ENCODE results near the gene PDE4D. TPM values are rescaled to one million over a fixed set of nuclear protein-coding genes. Genes with fewer than 3 reads are reported as not detected.
"Not testable (repeated sequence)": the region's sequence is repeated elsewhere in the genome, so short reads cannot be mapped to it uniquely, and the experiment has no call there.

PDE4D gene
- total RNA-seq, 1 experiment from 2014 or later = 2.1 TPM

GRCh38 chr5:59412428-59412827 is 481.1 kb downstream of the PDE4D start:
- Histone ChIP-seq H4K5ac (ENCODE audit: insufficient read length, low read depth, low read length) (no peak overlapping the region), H3K27me3 (ENCODE audit: insufficient read depth, low read length) (no peaks in the 10 kb centered on the region), H3K23me2 (ENCODE audit: insufficient read length, low read depth, low read length, poor library complexity, severe bottlenecking) (no peaks in the 10 kb centered on the region), H3K27ac (ENCODE audit: insufficient read length, low read depth, low read length) (no peak overlapping the region), H3K79me2 (ENCODE audit: insufficient read depth, low read length) (no peaks in the 10 kb centered on the region), H2BK15ac (ENCODE audit: low read depth, low read length) (no peak overlapping the region), H2BK20ac (ENCODE audit: low read depth, low read length, poor library complexity, severe bottlenecking) (no peak overlapping the region), H2BK12ac (ENCODE audit: insufficient read length, low read depth, low read length) (no peak overlapping the region), H3K79me1 (ENCODE audit: insufficient read depth, low read depth, low read length, poor library complexity, severe bottlenecking) (no peaks in the 10 kb centered on the region), H3K56ac (ENCODE audit: insufficient read length, low read depth, low read length) (no peak overlapping the region), H2AFZ (ENCODE audit: low read length) (no peak overlapping the region), H4K91ac (ENCODE audit: insufficient read length, low read depth, low read length) (no peak overlapping the region), H4K8ac (replicated peaks; ENCODE audit: insufficient read length, low read depth, low read length) (no peak overlapping the region), H2AK5ac (ENCODE audit: insufficient read length, low read length) (no peak overlapping the region), H3K4me2 (ENCODE audit: insufficient read depth, insufficient read length, low read length) (no peak overlapping the region), H3K23ac (ENCODE audit: insufficient read length, low read depth, low read length) (no peak overlapping the region), H2BK5ac (ENCODE audit: insufficient read length, low read length) (no peak overlapping the region), H3K18ac (ENCODE audit: insufficient read length, low read depth, low read length) (no peak overlapping the region), H3K4ac (ENCODE audit: low read depth, low read length) (no peak overlapping the region), H2BK120ac (ENCODE audit: low read depth, low read length, poor library complexity, severe bottlenecking) (no peak overlapping the region), H3K9ac (ENCODE audit: extremely low read depth, insufficient read length, low read length) (no peak overlapping the region), H3K4me1 (ENCODE audit: insufficient read depth, low read length) (no peaks in the 10 kb centered on the region), H3T11ph (ENCODE audit: low read length) (no peak overlapping the region), H3K14ac (ENCODE audit: insufficient read depth, low read length) (no peak overlapping the region), H4K20me1 (ENCODE audit: control insufficient read depth, insufficient read depth, insufficient read length) (no peaks in the 10 kb centered on the region), H3K9me3 (ENCODE audit: control insufficient read depth, low read depth, low read length) (peaks cover 12% of the 10 kb centered on the region)
- Mint-ChIP-seq H3K27ac (no peak overlapping the region), H3K36me3 (ENCODE audit: insufficient read depth in 1 of 3, low read depth in 3 of 3) (peaks cover 10 to 39% (median 22%) of the 10 kb centered on the region in 3 experiments), H3K9me3 (peaks cover 43 to 48% of the 10 kb centered on the region in 2 experiments), H3K4me1 (no peaks in the 10 kb centered on the region), H3K27me3 (ENCODE audit: low read depth) (peaks cover 2% of the 10 kb centered on the region; the same call in 1 of the 2 replicates), H3K4me3 (no peak overlapping the region)
- no peak for DNase-seq
- no CpG with 5 or more reads among the region's 2 CpGs for WGBS (ENCODE audit: extremely low coverage, insufficient read length, low lambda C conversion rate)
- TF ChIP-seq CTCF (conservative IDR thresholded peaks at IDR 0.05) = no peak

GRCh38 chr5:59408997-59409396 is 484.5 kb downstream of the PDE4D start:
- not testable (repeated sequence) for H3K4me1 Mint-ChIP-seq; H3K79me2 ChIP-seq (ENCODE audit: insufficient read depth, low read length); H3K4me2 ChIP-seq (ENCODE audit: insufficient read depth, insufficient read length, low read length); H4K20me1 ChIP-seq (ENCODE audit: control insufficient read depth, insufficient read depth, insufficient read length); H3K23ac ChIP-seq (ENCODE audit: insufficient read length, low read depth, low read length); DNase-seq; H3K9ac ChIP-seq (ENCODE audit: extremely low read depth, insufficient read length, low read length); H2AK5ac ChIP-seq (ENCODE audit: insufficient read length, low read length); H3K4ac ChIP-seq (ENCODE audit: low read depth, low read length); H2BK120ac ChIP-seq (ENCODE audit: low read depth, low read length, poor library complexity, severe bottlenecking); H2BK12ac ChIP-seq (ENCODE audit: insufficient read length, low read depth, low read length); H3K4me3 Mint-ChIP-seq; H3T11ph ChIP-seq (ENCODE audit: low read length); H4K8ac ChIP-seq (replicated peaks; ENCODE audit: insufficient read length, low read depth, low read length); H2AFZ ChIP-seq (ENCODE audit: low read length); H3K18ac ChIP-seq (ENCODE audit: insufficient read length, low read depth, low read length); H3K4me1 ChIP-seq (ENCODE audit: insufficient read depth, low read length); H3K56ac ChIP-seq (ENCODE audit: insufficient read length, low read depth, low read length); H2BK5ac ChIP-seq (ENCODE audit: insufficient read length, low read length); H4K91ac ChIP-seq (ENCODE audit: insufficient read length, low read depth, low read length); H3K14ac ChIP-seq (ENCODE audit: insufficient read depth, low read length); H2BK20ac ChIP-seq (ENCODE audit: low read depth, low read length, poor library complexity, severe bottlenecking); H3K23me2 ChIP-seq (ENCODE audit: insufficient read length, low read depth, low read length, poor library complexity, severe bottlenecking); H3K27me3 ChIP-seq (ENCODE audit: insufficient read depth, low read length); H3K27me3 Mint-ChIP-seq (ENCODE audit: low read depth); H3K27ac Mint-ChIP-seq; H3K79me1 ChIP-seq (ENCODE audit: insufficient read depth, low read depth, low read length, poor library complexity, severe bottlenecking); H3K27ac ChIP-seq (ENCODE audit: insufficient read length, low read depth, low read length); H4K5ac ChIP-seq (ENCODE audit: insufficient read length, low read depth, low read length); H2BK15ac ChIP-seq (ENCODE audit: low read depth, low read length)
- H3K9me3 ChIP-seq (ENCODE audit: control insufficient read depth, low read depth, low read length) = peaks cover 15% of the 10 kb centered on the region
- WGBS (ENCODE audit: extremely low coverage, insufficient read length, low lambda C conversion rate) = no CpG with 5 or more reads among the region's 3 CpGs
- Mint-ChIP-seq H3K9me3 (peaks cover 56 to 76% of the 10 kb centered on the region in 2 experiments), H3K36me3 (ENCODE audit: insufficient read depth in 1 of 3, low read depth in 3 of 3) (peaks cover 16 to 53% (median 27%) of the 10 kb centered on the region in 3 experiments)
